Measurements from ENCODE around the gene PTPN3.

The PTPN3 gene

GRCh38 chr9:109509611-109510010 lies 11.5 kb upstream of the PTPN3 start:
- DNase-seq = no peak
- in situ Hi-C loops (cut with MboI; ENCODE audit: low pct_unique_long_range_greater_than_20kb, low sequenced_read_pairs) = no loop called here

GRCh38 chr9:109507421-109507838 lies 9.3 kb upstream of the PTPN3 start:
- DNase-seq = no peak
- in situ Hi-C loops (cut with MboI; ENCODE audit: low pct_unique_long_range_greater_than_20kb, low sequenced_read_pairs) = no loop called here

GRCh38 chr9:109506097-109506712 lies 8.1 kb upstream of the PTPN3 start:
- no peak for DNase-seq
- in situ Hi-C loops (cut with MboI; ENCODE audit: low pct_unique_long_range_greater_than_20kb, low sequenced_read_pairs) = no loop called here

GRCh38 chr9:109504689-109505088 lies 6.6 kb upstream of the PTPN3 start:
- DNase-seq = no peak
- in situ Hi-C loops (cut with MboI; ENCODE audit: low pct_unique_long_range_greater_than_20kb, low sequenced_read_pairs) = no loop called here

- DNase-seq = no peak
- in situ Hi-C loops (cut with MboI; ENCODE audit: low pct_unique_long_range_greater_than_20kb, low sequenced_read_pairs) = no loop called here
These were observed 2.4 kb upstream of the PTPN3 start for GRCh38 chr9:109500421-109500974.

GRCh38 chr9:109499631-109500410 lies 1.7 kb upstream of the PTPN3 start:
- DNase-seq = no peak
- in situ Hi-C loops (cut with MboI; ENCODE audit: low pct_unique_long_range_greater_than_20kb, low sequenced_read_pairs) = no loop called here

- in situ Hi-C loops (cut with MboI; ENCODE audit: low pct_unique_long_range_greater_than_20kb, low sequenced_read_pairs) = no loop called here
- no peak for DNase-seq
These were observed 1.1 kb upstream of the PTPN3 start for GRCh38 chr9:109499093-109499630.

GRCh38 chr9:109497226-109498153 lies 617 bp downstream of the PTPN3 start:
- DNase-seq = no peak

GRCh38 chr9:109496841-109497225 lies 1.3 kb downstream of the PTPN3 start:
- DNase-seq = no peak
- in situ Hi-C loops (cut with MboI; ENCODE audit: low pct_unique_long_range_greater_than_20kb, low sequenced_read_pairs) = no loop called here

More at GRCh38 chr9:109497226-109498153, 617 bp downstream of the PTPN3 start:
- in situ Hi-C loops (cut with MboI; ENCODE audit: low pct_unique_long_range_greater_than_20kb, low sequenced_read_pairs) = no loop called here

GRCh38 chr9:109496218-109496617 lies 1.9 kb downstream of the PTPN3 start:
- in situ Hi-C loops (cut with MboI; ENCODE audit: low pct_unique_long_range_greater_than_20kb, low sequenced_read_pairs) = no loop called here
- no peak for DNase-seq

GRCh38 chr9:109493648-109494047 lies 4.5 kb downstream of the PTPN3 start:
- no peak for DNase-seq
- in situ Hi-C loops (cut with MboI; ENCODE audit: low pct_unique_long_range_greater_than_20kb, low sequenced_read_pairs) = no loop called here

GRCh38 chr9:109491590-109491989 lies 6.5 kb downstream of the PTPN3 start:
- in situ Hi-C loops (cut with MboI; ENCODE audit: low pct_unique_long_range_greater_than_20kb, low sequenced_read_pairs) = no loop called here
- DNase-seq = no peak

- in situ Hi-C loops (cut with MboI; ENCODE audit: low pct_unique_long_range_greater_than_20kb, low sequenced_read_pairs) = no loop called here
- no peak for DNase-seq
These were observed 9.2 kb downstream of the PTPN3 start for GRCh38 chr9:109488791-109489492.

GRCh38 chr9:109488351-109488750 lies 9.8 kb downstream of the PTPN3 start:
- in situ Hi-C loops (cut with MboI; ENCODE audit: low pct_unique_long_range_greater_than_20kb, low sequenced_read_pairs) = no loop called here
- no peak for DNase-seq

GRCh38 chr9:109487247-109487646 lies 10.9 kb downstream of the PTPN3 start:
- in situ Hi-C loops (cut with MboI; ENCODE audit: low pct_unique_long_range_greater_than_20kb, low sequenced_read_pairs) = no loop called here
- no peak for DNase-seq

- in situ Hi-C loops (cut with MboI; ENCODE audit: low pct_unique_long_range_greater_than_20kb, low sequenced_read_pairs) = no loop called here
- no peak for DNase-seq
These were observed 14.2 kb downstream of the PTPN3 start for GRCh38 chr9:109483744-109484429.

- DNase-seq = no peak
- in situ Hi-C loops (cut with MboI; ENCODE audit: low pct_unique_long_range_greater_than_20kb, low sequenced_read_pairs) = no loop called here
These were observed 15.7 kb downstream of the PTPN3 start for GRCh38 chr9:109482391-109482916.

- in situ Hi-C loops (cut with MboI; ENCODE audit: low pct_unique_long_range_greater_than_20kb, low sequenced_read_pairs) = no loop called here
- DNase-seq = no peak
These were observed 16.3 kb downstream of the PTPN3 start for GRCh38 chr9:109481856-109482255.

Data from KBM-7 (cell line).